Fibroblast of skin of left biceps (primary cell): ENCODE results near the gene USP47.
A peak's percentile ranks its signal among the peaks of the same experiment; 100 is the strongest.
"Not testable (repeated sequence)": the region's sequence is repeated elsewhere in the genome, so short reads cannot be mapped to it uniquely, and the experiment has no call there.

ENCODE experiments used
- DNase-seq, 2 experiments: peaks; one replicate each; pipeline ENCODE4 v3.0.0-alpha.2; 2013; ENCODE audit warnings: low read depth in 2 of 2

The USP47 gene

GRCh38 chr11:11822946-11823345, 18.8 kb upstream of the USP47 start:
- no peak for DNase-seq

GRCh38 chr11:11826260-11826659, 15.5 kb upstream of the USP47 start:
- no peak for DNase-seq

- no peak for DNase-seq
These were observed 14.5 kb upstream of the USP47 start for GRCh38 chr11:11827272-11827671.

- not testable (repeated sequence) for DNase-seq
These were observed 10.4 kb upstream of the USP47 start for GRCh38 chr11:11831406-11831805.

GRCh38 chr11:11836676-11837231, 5.0 kb upstream of the USP47 start:
- DNase-seq = no peak

- DNase-seq = no peak
These were observed 2.1 kb upstream of the USP47 start for GRCh38 chr11:11839718-11840117.

- DNase-seq = peak in 1 of 2 experiments; percentile 2
These were observed 553 bp upstream of the USP47 start for GRCh38 chr11:11841116-11841722.

GRCh38 chr11:11842421-11843008, 743 bp downstream of the USP47 start:
- DNase-seq = peak; percentile 47 to 48

- no peak for DNase-seq
These were observed 1.4 kb downstream of the USP47 start for GRCh38 chr11:11843211-11843621.

GRCh38 chr11:11843642-11844041, 1.9 kb downstream of the USP47 start:
- no peak for DNase-seq

- no peak for DNase-seq
These were observed 2.5 kb downstream of the USP47 start for GRCh38 chr11:11844272-11844671.

GRCh38 chr11:11845071-11845470, 3.3 kb downstream of the USP47 start:
- no peak for DNase-seq

- DNase-seq = no peak
These were observed 3.8 kb downstream of the USP47 start for GRCh38 chr11:11845551-11845950.

GRCh38 chr11:11847082-11847481, 5.3 kb downstream of the USP47 start:
- no peak for DNase-seq

GRCh38 chr11:11848891-11849746, 7.3 kb downstream of the USP47 start:
- peak in 1 of 2 experiments; percentile 33 for DNase-seq

- DNase-seq = no peak
These were observed 8.9 kb downstream of the USP47 start for GRCh38 chr11:11850668-11851067.

- DNase-seq = no peak
These were observed 14.9 kb downstream of the USP47 start for GRCh38 chr11:11856638-11857037.

- no peak for DNase-seq
These were observed 16.0 kb downstream of the USP47 start for GRCh38 chr11:11857769-11858168.

GRCh38 chr11:11858676-11859075, 16.9 kb downstream of the USP47 start:
- no peak for DNase-seq

GRCh38 chr11:11860103-11860979, 18.6 kb downstream of the USP47 start:
- no peak for DNase-seq

- no peak for DNase-seq
These were observed 21.2 kb downstream of the USP47 start for GRCh38 chr11:11862999-11863398.

GRCh38 chr11:11864332-11864731, 22.6 kb downstream of the USP47 start:
- no peak for DNase-seq
